Spinal cord (tissue), 10 donors: ENCODE measurements around the gene IRF8. TPM values are rescaled to one million over a fixed set of nuclear protein-coding genes. Genes with fewer than 3 reads are reported as not detected.

Experiments used
- DNase-seq, 6 donors: peaks; one replicate each; pipeline versions ENCODE4 v3.0.0 to v3.0.0-alpha.2; 2013 to 2015; ENCODE audit warnings: low spot score in 6 of 6, low read depth in 4 of 6
- H3K27ac ChIP-seq: one replicate; pipeline ENCODE4 v1.5.1; 2013; ENCODE audit warnings: low read depth, low read length, control low read depth
- H3K27me3 ChIP-seq: one replicate; pipeline ENCODE4 v1.6.1; 2013; ENCODE audit warnings: low read length; ENCODE audit not compliant: control insufficient read depth, insufficient read depth
- H3K36me3 ChIP-seq: one replicate; pipeline ENCODE4 v1.6.1; 2013; ENCODE audit warnings: low read length; ENCODE audit not compliant: control insufficient read depth, insufficient read depth
- H3K4me1 ChIP-seq: one replicate; pipeline ENCODE4 v1.6.1; 2013; ENCODE audit warnings: low read length; ENCODE audit not compliant: control insufficient read depth, insufficient read depth
- H3K4me3 ChIP-seq: one replicate; pipeline ENCODE4 v1.5.1; 2013; ENCODE audit warnings: low read depth, low read length, control low read depth
- H3K9me3 ChIP-seq: one replicate; pipeline ENCODE4 v1.6.1; 2013; ENCODE audit warnings: low read length; ENCODE audit not compliant: control insufficient read depth, insufficient read depth
- WGBS: methylation state at CpG from one replicate; pipeline ENCODE4 v1.1.5; 2013; ENCODE audit warnings: missing lambda C conversion rate; ENCODE audit not compliant: insufficient coverage; 5-methylcytosine and 5-hydroxymethylcytosine counted together
- polyA plus RNA-seq, 2 donors: library from polyadenylated mRNA; unstranded; fragments of 120-200 nt; gene quantifications; one replicate each; pipeline ENCODE4 v1.2.1, GENCODE V29; 2013; ENCODE audit not compliant: insufficient read length in 2 of 2
- total RNA-seq, 2 donors: library from RNA; depleted of rRNA in 1 of 2; stranded (reverse); fragments of 120-200 nt in 1 of 2; fragments of >200 nt in 1 of 2; gene quantifications; one replicate each; pipeline versions ENCODE4 v1.2.3 to v1.2.4, GENCODE V29; 2013 to 2014
- donor health status: healthy.

The IRF8 gene
- total and polyA plus RNA-seq, 4 donors: 9.0 to 20.5 (median 15.2) TPM

- H3K9me3 ChIP-seq: no peaks in the 10 kb centered on the region
- 94% methylated on average over 5 of the region's 14 CpGs for WGBS
- H3K36me3 ChIP-seq: no peaks in the 10 kb centered on the region
- H3K4me1 ChIP-seq: peaks cover 11% of the 10 kb centered on the region
- peaks cover 5% of the 10 kb centered on the region for H3K27me3 ChIP-seq
- no peak for DNase-seq
- H3K4me3 ChIP-seq: no peak overlapping the region
- no peak overlapping the region for H3K27ac ChIP-seq
Observed at GRCh38 chr16:85948616-85949265, 49.8 kb downstream of the IRF8 start.

- 81% methylated on average over 12 of the region's 14 CpGs for WGBS
- H3K36me3 ChIP-seq: no peaks in the 10 kb centered on the region
- H3K9me3 ChIP-seq: no peaks in the 10 kb centered on the region
- no peak overlapping the region for H3K4me3 ChIP-seq
- H3K4me1 ChIP-seq: peaks cover 9% of the 10 kb centered on the region
- no peak for DNase-seq
- H3K27ac ChIP-seq: no peak overlapping the region
- H3K27me3 ChIP-seq: peaks cover 5% of the 10 kb centered on the region
Observed at GRCh38 chr16:85950136-85950918, 51.4 kb downstream of the IRF8 start.

GRCh38 chr16:85952197-85952596 is 53.2 kb downstream of the IRF8 start:
- WGBS: 81% methylated on average over 9 of the region's 12 CpGs

GRCh38 chr16:85952811-85953210 is 53.8 kb downstream of the IRF8 start:
- Histone ChIP-seq H3K4me3 (no peak overlapping the region), H3K4me1 (peaks cover 8% of the 10 kb centered on the region), H3K27me3 (peaks cover 2% of the 10 kb centered on the region), H3K27ac (no peak overlapping the region), H3K9me3 (no peaks in the 10 kb centered on the region), H3K36me3 (no peaks in the 10 kb centered on the region)
- DNase-seq: no peak
- 93% methylated on average over 4 of the region's 5 CpGs for WGBS

More at GRCh38 chr16:85952197-85952596, 53.2 kb downstream of the IRF8 start:
- Histone ChIP-seq H3K27ac (no peak overlapping the region), H3K4me3 (no peak overlapping the region), H3K27me3 (peaks cover 2% of the 10 kb centered on the region), H3K9me3 (no peaks in the 10 kb centered on the region), H3K4me1 (peaks cover 8% of the 10 kb centered on the region), H3K36me3 (no peaks in the 10 kb centered on the region)
- DNase-seq: peak in 2 of 6 donors; percentile 33 to 35

GRCh38 chr16:85954927-85955519 is 56.1 kb downstream of the IRF8 start:
- Histone ChIP-seq H3K9me3 (no peaks in the 10 kb centered on the region), H3K36me3 (no peaks in the 10 kb centered on the region), H3K27me3 (no peaks in the 10 kb centered on the region), H3K4me3 (no peak overlapping the region), H3K27ac (no peak overlapping the region), H3K4me1 (peaks cover 8% of the 10 kb centered on the region)
- DNase-seq: no peak
- WGBS: 94% methylated on average over 12 of the region's 12 CpGs

GRCh38 chr16:85955566-85955965 is 56.6 kb downstream of the IRF8 start:
- no peak overlapping the region for H3K27ac ChIP-seq
- H3K4me3 ChIP-seq: no peak overlapping the region
- whole genome bisulfite sequencing: 94% methylated on average over 3 of the region's 11 CpGs
- H3K27me3 ChIP-seq: no peaks in the 10 kb centered on the region
- H3K4me1 ChIP-seq: peaks cover 8% of the 10 kb centered on the region
- DNase-seq: no peak
- H3K36me3 ChIP-seq: no peaks in the 10 kb centered on the region
- no peaks in the 10 kb centered on the region for H3K9me3 ChIP-seq

GRCh38 chr16:85956426-85956825 is 57.5 kb downstream of the IRF8 start:
- Histone ChIP-seq H3K4me3 (no peak overlapping the region), H3K27ac (no peak overlapping the region), H3K36me3 (no peaks in the 10 kb centered on the region), H3K4me1 (peaks cover 8% of the 10 kb centered on the region), H3K27me3 (no peaks in the 10 kb centered on the region), H3K9me3 (no peaks in the 10 kb centered on the region)
- 94% methylated on average over 15 of the region's 15 CpGs for WGBS
- no peak for DNase-seq

GRCh38 chr16:85958731-85959130 is 59.8 kb downstream of the IRF8 start:
- no peaks in the 10 kb centered on the region for H3K9me3 ChIP-seq
- no peak for DNase-seq
- peaks cover 10% of the 10 kb centered on the region for H3K4me1 ChIP-seq
- no peak overlapping the region for H3K4me3 ChIP-seq
- no peaks in the 10 kb centered on the region for H3K36me3 ChIP-seq
- H3K27ac ChIP-seq: no peak overlapping the region
- WGBS: 93% methylated on average over 3 of the region's 8 CpGs
- no peaks in the 10 kb centered on the region for H3K27me3 ChIP-seq

- Histone ChIP-seq H3K27me3 (no peaks in the 10 kb centered on the region), H3K36me3 (no peaks in the 10 kb centered on the region), H3K27ac (no peak overlapping the region), H3K9me3 (no peaks in the 10 kb centered on the region), H3K4me3 (no peak overlapping the region), H3K4me1 (peaks cover 20% of the 10 kb centered on the region)
- WGBS: 75% methylated on average over 7 of the region's 9 CpGs
- DNase-seq: no peak
Observed at GRCh38 chr16:85959686-85960085, 60.7 kb downstream of the IRF8 start.
